WTC11 (cell line): ENCODE results near the gene BICRA.

ENCODE experiments used
- FOXP1 ChIP-seq: sonication (generic); formaldehyde crosslinking; IDR thresholded peaks from 2 replicates; pipeline ENCODE4 v1.8.0; 2022; ENCODE audit warnings: missing genetic modification reagents, mild to moderate bottlenecking, moderate library complexity, borderline replicate concordance
- GABPB1 ChIP-seq: sonication (generic); formaldehyde crosslinking; IDR thresholded peaks from 2 replicates; pipeline ENCODE4 v1.8.1; 2023; ENCODE audit warnings: mild to moderate bottlenecking, missing genetic modification reagents
- JUN ChIP-seq: sonication (generic); formaldehyde crosslinking; IDR thresholded peaks from 2 replicates; pipeline ENCODE4 v1.8.0; 2023; ENCODE audit warnings: mild to moderate bottlenecking, missing genetic modification reagents
- KAT7 ChIP-seq: sonication (generic); formaldehyde crosslinking; IDR thresholded peaks from 2 replicates; pipeline ENCODE4 v1.8.1; 2023; ENCODE audit warnings: missing genetic modification reagents, mild to moderate bottlenecking, borderline replicate concordance
- MXD4 ChIP-seq: fragments of 250-450 bp; sonication (Bioruptor Pico); IDR thresholded peaks from 2 replicates; pipeline ENCODE4 v1.8.0; 2021; ENCODE audit warnings: mild to moderate bottlenecking, moderate library complexity, borderline replicate concordance
- NFYB ChIP-seq: sonication (generic); formaldehyde crosslinking; conservative IDR thresholded peaks from 2 replicates; pipeline ENCODE4 v1.8.0; 2022; ENCODE audit warnings: low read depth, missing genetic modification reagents
- ZNF121 ChIP-seq: sonication (generic); formaldehyde crosslinking; IDR thresholded peaks from 2 replicates; pipeline ENCODE4 v1.8.0; 2023; ENCODE audit warnings: missing genetic modification reagents
- ZNF232 ChIP-seq: sonication (generic); formaldehyde crosslinking; IDR thresholded peaks from 2 replicates; pipeline ENCODE4 v1.8.0; 2022; ENCODE audit warnings: mild to moderate bottlenecking, missing genetic modification reagents
- ZNF416 ChIP-seq: fragments of 250-450 bp; sonication (Bioruptor Pico); IDR thresholded peaks from 2 replicates; pipeline ENCODE4 v1.9.0; 2021; ENCODE audit warnings: mild to moderate bottlenecking, inconsistent platforms
- TF ChIP-seq, protein P1 (sequence below): fragments of 200-600 bp; IDR thresholded peaks from 2 replicates; pipeline ENCODE4 v1.8.0; 2022; ENCODE audit warnings: antibody characterized with exemption
- TF ChIP-seq, protein P2 (sequence below): fragments of 250-450 bp; sonication (Bioruptor Pico); IDR thresholded peaks from 2 replicates; pipeline ENCODE4 v1.8.0; 2021; ENCODE audit warnings: mild to moderate bottlenecking
- TF ChIP-seq, protein P3 (sequence below): sonication (generic); formaldehyde crosslinking; IDR thresholded peaks from 2 replicates; pipeline ENCODE4 v1.8.1; 2022; ENCODE audit warnings: missing genetic modification reagents, borderline replicate concordance
- TF ChIP-seq, protein P4 (sequence below): sonication (generic); formaldehyde crosslinking; IDR thresholded peaks from 2 replicates; pipeline ENCODE4 v1.8.0; 2022; ENCODE audit warnings: mild to moderate bottlenecking, missing genetic modification reagents

DNA sequence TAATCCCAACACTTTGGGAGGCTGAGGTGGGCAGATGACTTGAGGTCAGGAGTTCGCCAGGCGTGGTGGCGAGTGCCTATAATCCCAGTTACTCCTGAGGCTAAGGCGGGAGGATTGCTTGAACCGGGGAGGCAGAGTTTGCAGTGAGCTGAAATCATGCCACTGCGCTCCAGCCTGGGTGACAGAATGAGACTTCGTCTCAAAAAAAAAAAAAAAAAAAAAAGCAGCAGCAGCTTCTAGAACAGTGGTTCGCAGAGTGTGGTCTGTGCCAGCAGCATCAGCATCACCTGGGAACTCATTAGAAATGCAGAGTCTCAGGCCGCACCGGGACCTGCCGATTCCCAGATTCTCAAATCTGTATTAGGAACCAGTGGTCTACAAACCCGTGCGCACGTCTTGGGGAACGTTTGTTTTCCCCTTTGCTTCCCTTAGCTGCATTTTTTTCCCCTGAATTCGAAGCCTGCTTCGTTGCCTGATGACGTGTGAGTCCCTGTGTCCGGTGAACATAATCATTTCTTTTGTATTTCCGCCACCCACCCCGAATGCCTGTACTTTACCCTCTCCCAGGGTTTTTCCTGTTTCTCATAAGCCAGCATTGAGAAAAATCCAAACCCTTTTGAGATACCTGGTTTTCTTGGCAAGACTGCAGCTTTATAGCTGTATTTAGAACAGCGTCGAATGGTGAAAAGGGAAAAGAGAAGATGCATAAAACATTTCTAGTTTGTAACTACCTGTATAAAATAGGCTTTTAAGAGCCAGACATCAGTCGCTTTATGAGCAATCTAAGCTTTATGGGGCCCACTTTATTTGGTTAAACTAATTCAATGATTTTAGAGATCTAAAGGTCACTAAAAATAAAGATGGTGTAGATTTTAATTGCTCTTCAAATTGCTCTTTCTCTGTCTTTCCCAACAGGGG lies 49.8 kb downstream of the BICRA start:
- TF ChIP-seq MXD4 (CRISPR knock-in tag) (no peak), ZNF232 (no peak), ZNF416 (CRISPR knock-in tag) (no peak), GABPB1 (CRISPR knock-in tag) (no peak), ZNF121 (CRISPR knock-in tag) (no peak), FOXP1 (CRISPR knock-in tag) (no peak), NFYB (CRISPR knock-in tag) (no peak), KAT7 (no peak), JUN (CRISPR knock-in tag) (no peak)
- TF ChIP-seq, protein P1, sequence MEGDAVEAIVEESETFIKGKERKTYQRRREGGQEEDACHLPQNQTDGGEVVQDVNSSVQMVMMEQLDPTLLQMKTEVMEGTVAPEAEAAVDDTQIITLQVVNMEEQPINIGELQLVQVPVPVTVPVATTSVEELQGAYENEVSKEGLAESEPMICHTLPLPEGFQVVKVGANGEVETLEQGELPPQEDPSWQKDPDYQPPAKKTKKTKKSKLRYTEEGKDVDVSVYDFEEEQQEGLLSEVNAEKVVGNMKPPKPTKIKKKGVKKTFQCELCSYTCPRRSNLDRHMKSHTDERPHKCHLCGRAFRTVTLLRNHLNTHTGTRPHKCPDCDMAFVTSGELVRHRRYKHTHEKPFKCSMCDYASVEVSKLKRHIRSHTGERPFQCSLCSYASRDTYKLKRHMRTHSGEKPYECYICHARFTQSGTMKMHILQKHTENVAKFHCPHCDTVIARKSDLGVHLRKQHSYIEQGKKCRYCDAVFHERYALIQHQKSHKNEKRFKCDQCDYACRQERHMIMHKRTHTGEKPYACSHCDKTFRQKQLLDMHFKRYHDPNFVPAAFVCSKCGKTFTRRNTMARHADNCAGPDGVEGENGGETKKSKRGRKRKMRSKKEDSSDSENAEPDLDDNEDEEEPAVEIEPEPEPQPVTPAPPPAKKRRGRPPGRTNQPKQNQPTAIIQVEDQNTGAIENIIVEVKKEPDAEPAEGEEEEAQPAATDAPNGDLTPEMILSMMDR, result no peak
- TF ChIP-seq, protein P2, sequence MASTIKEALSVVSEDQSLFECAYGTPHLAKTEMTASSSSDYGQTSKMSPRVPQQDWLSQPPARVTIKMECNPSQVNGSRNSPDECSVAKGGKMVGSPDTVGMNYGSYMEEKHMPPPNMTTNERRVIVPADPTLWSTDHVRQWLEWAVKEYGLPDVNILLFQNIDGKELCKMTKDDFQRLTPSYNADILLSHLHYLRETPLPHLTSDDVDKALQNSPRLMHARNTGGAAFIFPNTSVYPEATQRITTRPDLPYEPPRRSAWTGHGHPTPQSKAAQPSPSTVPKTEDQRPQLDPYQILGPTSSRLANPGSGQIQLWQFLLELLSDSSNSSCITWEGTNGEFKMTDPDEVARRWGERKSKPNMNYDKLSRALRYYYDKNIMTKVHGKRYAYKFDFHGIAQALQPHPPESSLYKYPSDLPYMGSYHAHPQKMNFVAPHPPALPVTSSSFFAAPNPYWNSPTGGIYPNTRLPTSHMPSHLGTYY, result no peak
- TF ChIP-seq, protein P3, sequence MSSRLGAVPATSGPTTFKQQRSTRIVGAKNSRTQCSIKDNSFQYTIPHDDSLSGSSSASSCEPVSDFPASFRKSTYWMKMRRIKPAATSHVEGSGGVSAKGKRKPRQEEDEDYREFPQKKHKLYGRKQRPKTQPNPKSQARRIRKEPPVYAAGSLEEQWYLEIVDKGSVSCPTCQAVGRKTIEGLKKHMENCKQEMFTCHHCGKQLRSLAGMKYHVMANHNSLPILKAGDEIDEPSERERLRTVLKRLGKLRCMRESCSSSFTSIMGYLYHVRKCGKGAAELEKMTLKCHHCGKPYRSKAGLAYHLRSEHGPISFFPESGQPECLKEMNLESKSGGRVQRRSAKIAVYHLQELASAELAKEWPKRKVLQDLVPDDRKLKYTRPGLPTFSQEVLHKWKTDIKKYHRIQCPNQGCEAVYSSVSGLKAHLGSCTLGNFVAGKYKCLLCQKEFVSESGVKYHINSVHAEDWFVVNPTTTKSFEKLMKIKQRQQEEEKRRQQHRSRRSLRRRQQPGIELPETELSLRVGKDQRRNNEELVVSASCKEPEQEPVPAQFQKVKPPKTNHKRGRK, result no peak
- TF ChIP-seq, protein P4, sequence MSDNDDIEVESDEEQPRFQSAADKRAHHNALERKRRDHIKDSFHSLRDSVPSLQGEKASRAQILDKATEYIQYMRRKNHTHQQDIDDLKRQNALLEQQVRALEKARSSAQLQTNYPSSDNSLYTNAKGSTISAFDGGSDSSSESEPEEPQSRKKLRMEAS, result no peak
